NB4 (cell line): ENCODE data around the gene HYAL1.
"Not testable (repeated sequence)": the region's sequence is repeated elsewhere in the genome, so short reads cannot be mapped to it uniquely, and the experiment has no call there.

Experiments
- DNase-seq: peaks from one replicate; pipeline ENCODE4 v3.0.0; 2010; ENCODE audit warnings: low read depth
- H3K4me3 ChIP-seq: one replicate; pipeline ENCODE4 v1.5.1; 2011; ENCODE audit warnings: mild to moderate bottlenecking, low read depth, low read length, moderate library complexity
- MYC ChIP-seq: IDR thresholded peaks from 2 replicates; pipeline ENCODE4 v1.6.1; 2011; ENCODE audit warnings: low read depth, low read length
- POLR2A ChIP-seq: IDR thresholded peaks from 2 replicates; pipeline ENCODE4 v1.6.1; 2011; ENCODE audit warnings: mild to moderate bottlenecking; ENCODE audit not compliant: insufficient read length; ENCODE audit errors: extremely low read depth
- TF ChIP-seq, protein P1 (sequence below): IDR thresholded peaks from one replicate; pipeline ENCODE4 v1.5.1; 2012; ENCODE audit warnings: low read depth, low read length
- TF ChIP-seq, protein P2 (sequence below): IDR thresholded peaks from 2 replicates; pipeline ENCODE4 v1.6.1; 2011; ENCODE audit warnings: low read depth, low read length

The HYAL1 gene

DNA sequence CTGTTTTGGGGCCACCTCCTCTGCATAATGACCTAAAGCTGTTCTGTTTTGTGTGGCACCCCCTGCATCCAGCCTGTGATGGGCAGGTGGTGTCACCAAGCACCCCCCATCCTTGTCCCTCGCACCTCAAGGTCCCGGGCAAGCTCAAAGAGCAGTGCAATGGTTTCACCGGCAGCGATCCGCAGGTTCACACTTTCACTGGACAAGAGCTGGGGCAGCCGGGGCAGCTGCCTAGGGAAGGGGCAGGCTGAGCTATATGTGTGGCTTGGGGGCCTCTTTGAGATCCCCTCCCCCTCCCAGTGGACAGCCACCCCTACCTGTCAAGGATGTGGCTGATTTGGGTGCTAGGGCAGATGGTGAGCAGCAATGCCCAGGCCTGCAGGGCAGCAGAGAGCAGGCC, 14.2 kb downstream of the HYAL1 start:
- no peak for DNase-seq
- no peak for TF ChIP-seq MYC
- TF ChIP-seq POLR2A: no peak
- TF ChIP-seq, protein P1, sequence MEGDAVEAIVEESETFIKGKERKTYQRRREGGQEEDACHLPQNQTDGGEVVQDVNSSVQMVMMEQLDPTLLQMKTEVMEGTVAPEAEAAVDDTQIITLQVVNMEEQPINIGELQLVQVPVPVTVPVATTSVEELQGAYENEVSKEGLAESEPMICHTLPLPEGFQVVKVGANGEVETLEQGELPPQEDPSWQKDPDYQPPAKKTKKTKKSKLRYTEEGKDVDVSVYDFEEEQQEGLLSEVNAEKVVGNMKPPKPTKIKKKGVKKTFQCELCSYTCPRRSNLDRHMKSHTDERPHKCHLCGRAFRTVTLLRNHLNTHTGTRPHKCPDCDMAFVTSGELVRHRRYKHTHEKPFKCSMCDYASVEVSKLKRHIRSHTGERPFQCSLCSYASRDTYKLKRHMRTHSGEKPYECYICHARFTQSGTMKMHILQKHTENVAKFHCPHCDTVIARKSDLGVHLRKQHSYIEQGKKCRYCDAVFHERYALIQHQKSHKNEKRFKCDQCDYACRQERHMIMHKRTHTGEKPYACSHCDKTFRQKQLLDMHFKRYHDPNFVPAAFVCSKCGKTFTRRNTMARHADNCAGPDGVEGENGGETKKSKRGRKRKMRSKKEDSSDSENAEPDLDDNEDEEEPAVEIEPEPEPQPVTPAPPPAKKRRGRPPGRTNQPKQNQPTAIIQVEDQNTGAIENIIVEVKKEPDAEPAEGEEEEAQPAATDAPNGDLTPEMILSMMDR: no peak
- TF ChIP-seq, protein P2, sequence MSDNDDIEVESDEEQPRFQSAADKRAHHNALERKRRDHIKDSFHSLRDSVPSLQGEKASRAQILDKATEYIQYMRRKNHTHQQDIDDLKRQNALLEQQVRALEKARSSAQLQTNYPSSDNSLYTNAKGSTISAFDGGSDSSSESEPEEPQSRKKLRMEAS: no peak
- H3K4me3 ChIP-seq: no peak overlapping the region

DNA sequence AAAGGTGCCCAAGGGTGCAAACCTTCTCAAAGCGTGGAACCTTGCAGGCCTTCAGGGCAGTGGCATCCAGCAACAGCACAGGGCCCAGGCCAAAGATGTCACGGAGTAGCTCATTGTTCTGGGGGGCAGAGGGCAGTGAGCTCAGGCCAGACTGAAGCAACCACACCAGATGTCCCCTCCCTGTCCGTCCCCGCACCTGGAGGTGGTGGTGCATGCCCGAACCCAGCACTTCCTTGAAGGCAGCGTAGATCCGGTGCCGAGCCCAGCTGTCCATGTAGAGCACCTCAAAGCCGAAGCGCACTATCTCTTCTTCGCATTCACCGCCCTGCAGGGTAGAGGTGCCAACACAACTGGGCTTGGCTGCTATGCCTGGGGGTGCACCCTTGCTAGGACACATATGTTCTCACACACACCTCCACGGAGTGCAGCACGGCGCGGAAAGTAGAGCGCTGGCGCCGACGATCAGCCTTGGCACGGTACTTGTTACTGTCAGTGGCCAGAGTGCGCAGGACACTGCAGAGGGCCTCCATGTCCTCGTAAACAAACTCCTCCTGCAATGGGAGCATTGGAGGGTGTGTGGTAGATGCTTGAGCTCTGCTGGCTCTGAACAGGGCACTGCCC, 14.9 kb downstream of the HYAL1 start:
- H3K4me3 ChIP-seq: no peak overlapping the region
- TF ChIP-seq MYC (no peak), POLR2A (no peak)
- TF ChIP-seq, protein P2: no peak
- TF ChIP-seq, protein P1: no peak
- no peak for DNase-seq

DNA sequence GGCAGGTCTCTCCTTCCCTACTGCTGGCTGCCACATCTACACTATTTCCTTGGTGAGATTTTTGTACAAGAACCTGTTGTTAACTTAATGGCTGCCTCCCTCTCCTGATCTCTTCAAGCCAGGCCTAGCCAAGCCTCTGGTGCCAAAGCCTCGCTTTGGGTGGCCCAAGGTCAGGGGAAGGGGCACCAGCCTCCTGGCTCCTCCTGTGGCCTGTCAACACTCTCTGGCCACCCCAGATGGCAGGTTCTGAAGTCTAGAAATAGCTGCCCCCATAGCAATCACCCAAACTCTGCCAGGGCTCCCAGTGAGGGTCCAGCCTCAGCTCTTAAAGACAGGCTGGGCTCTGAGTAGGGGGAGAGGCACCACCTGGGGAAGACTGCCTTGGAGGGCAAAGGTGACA, 16.1 kb downstream of the HYAL1 start:
- TF ChIP-seq MYC: no peak
- H3K4me3 ChIP-seq: no peak overlapping the region
- no peak for DNase-seq

DNA sequence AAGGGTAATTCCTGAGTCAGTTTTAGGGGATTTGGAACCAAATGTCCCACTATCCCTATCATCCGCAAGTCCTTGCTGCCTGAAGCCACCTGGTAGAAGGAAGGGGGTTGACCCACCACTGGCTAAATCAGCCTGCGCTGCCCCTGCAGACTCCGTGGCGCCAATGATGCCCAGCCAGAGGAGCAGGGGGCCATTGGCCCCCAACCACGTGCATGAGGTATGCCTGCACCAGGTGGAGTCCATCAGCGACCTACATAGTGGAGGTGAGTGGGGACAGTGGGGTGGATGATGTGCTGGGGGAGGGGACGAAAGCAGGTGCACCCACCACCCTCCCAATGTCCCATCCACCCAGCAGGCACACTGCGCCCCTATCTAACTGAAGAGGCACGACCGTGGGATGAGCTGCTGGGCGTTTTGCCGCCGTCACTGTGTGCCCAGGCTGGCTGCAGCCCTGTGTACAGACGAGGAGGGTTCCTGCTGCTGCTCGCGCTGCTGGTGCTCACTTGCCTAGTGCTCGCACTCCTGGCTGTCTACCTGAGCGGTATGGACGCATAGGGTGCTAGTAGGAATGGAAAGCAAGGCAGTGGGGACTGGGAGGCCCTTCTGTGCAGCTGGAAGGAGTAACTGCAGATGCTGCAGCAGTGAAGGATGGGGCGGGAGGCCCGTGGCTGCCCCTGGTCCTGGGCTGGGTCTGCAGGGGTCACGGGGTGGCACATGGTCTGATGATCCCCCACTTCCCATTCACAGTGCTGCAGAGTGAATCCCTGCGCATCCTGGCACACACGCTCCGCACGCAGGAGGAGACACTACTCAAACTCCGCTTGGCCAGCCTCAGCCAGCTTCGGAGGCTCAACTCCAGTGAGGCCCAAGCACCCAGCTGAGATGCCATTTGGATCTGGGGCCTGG, 16.8 kb downstream of the HYAL1 start:
- no peak for TF ChIP-seq MYC
- TF ChIP-seq POLR2A: no peak
- TF ChIP-seq, protein P1: no peak
- TF ChIP-seq, protein P2: no peak
- DNase-seq: no peak
- no peak overlapping the region for H3K4me3 ChIP-seq

DNA sequence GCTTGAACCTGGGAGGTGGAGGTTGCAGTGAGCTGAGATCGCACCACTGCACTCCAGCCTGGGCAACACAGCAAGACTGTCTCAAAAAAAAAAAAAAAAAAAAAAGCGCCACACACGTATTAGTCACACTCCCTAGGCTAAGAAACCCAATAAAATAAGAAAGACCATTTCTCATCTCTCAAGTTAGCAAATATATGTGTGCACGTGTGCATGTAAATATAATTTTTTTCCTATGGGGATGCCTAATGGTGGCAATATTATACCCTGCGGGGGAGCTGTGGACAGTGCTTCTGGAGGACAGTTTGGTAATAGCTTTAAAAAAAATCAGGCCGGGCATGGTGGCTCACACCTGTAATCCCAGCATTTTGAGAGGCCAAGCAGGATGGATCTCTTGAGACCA, 19.3 kb downstream of the HYAL1 start:
- H3K4me3 ChIP-seq, DNase-seq: not testable (repeated sequence)

DNA sequence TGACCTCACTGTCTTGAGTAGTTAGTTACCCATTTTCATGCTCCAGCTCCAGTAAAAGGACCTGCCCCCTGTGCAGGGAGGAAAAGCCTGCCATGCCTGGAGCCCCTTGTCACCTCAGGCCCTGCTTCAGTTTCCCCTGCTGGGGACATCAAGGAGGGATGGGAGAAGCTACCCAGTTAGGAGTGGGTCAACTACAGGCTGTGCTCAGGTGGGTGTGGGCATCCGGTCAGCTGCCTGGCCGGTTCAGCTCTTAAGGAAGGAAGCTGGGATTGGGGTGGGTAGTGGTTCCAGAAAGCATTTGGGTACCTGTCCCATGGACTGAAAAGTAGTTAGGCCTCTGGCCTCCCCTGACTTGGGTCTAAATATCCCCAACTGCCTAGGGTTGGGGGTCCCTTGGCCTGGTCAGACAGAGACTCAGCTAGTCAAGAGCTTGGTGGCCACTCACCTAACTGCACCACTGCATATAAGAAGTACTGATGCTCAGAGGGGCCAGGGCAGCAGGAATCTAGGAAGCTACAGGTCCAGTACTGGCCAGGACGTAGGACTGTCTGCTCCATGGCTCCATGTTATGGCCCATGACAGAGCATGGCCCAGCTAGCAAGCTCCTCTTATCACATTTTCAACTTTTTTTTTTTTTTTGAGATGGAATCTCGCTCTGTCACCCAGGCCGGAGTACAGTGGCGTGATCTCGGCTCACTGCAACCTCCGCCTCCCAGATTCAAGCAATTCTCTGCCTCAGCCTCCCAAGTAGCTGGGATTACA, 23.9 kb downstream of the HYAL1 start:
- no peak overlapping the region for H3K4me3 ChIP-seq
- no peak for DNase-seq
- TF ChIP-seq, protein P1: no peak
- TF ChIP-seq POLR2A: no peak
- TF ChIP-seq, protein P2: no peak
- TF ChIP-seq MYC: no peak
